Fibroblast of lung (primary cell): ENCODE results near the gene SENP2. TPM values are rescaled to one million over a fixed set of nuclear protein-coding genes. Genes with fewer than 3 reads are reported as not detected.
"Not testable (repeated sequence)": the region's sequence is repeated elsewhere in the genome, so short reads cannot be mapped to it uniquely, and the experiment has no call there.

Experiments used
- DNase-seq, 2 donors: peaks; one replicate each; pipeline versions ENCODE4 v3.0.0 to v3.0.0-alpha.2; 2010; ENCODE audit warnings: low read depth in 2 of 2
- H2AFZ ChIP-seq: 2 replicates; pipeline ENCODE4 v1.5.1; 2012; ENCODE audit warnings: low read length, control low read depth, inconsistent platforms
- H3K27ac ChIP-seq: 2 replicates; pipeline ENCODE4 v1.5.1; 2011; ENCODE audit warnings: low read length, control low read depth; ENCODE audit not compliant: insufficient read depth
- H3K27me3 ChIP-seq: 2 replicates; pipeline ENCODE4 v1.5.1; 2011; ENCODE audit warnings: mild to moderate bottlenecking, low read length; ENCODE audit not compliant: control insufficient read depth, insufficient read depth
- H3K36me3 ChIP-seq: 2 replicates; pipeline ENCODE4 v1.5.1; 2011; ENCODE audit warnings: low read length; ENCODE audit not compliant: control insufficient read depth, insufficient read depth
- H3K4me1 ChIP-seq: 2 replicates; pipeline ENCODE4 v1.5.1; 2011; ENCODE audit warnings: low read length; ENCODE audit not compliant: control insufficient read depth, insufficient read depth; ENCODE audit errors: extremely low read depth
- H3K4me2 ChIP-seq: 2 replicates; pipeline ENCODE4 v1.5.1; 2011; ENCODE audit warnings: low read length, control low read depth; ENCODE audit not compliant: insufficient read depth; ENCODE audit errors: extremely low read depth
- H3K4me3 ChIP-seq, 4 experiments: fragments of 200-600 bp in 1 of 4; sonication (generic) in 1 of 4; replicated peaks in 1 of 4; 2 replicates each; pipeline ENCODE4 v1.5.1; 2011 to 2016; ENCODE audit warnings: low read length in 4 of 4, low read depth in 3 of 4, mild to moderate bottlenecking in 3 of 4, control low read depth in 2 of 4, inconsistent platforms in 1 of 4, mixed read lengths in 1 of 4; ENCODE audit not compliant: insufficient read depth in 1 of 4; ENCODE audit errors: control extremely low read depth in 1 of 4
- H3K79me2 ChIP-seq: 2 replicates; pipeline ENCODE4 v1.5.1; 2012; ENCODE audit warnings: mild to moderate bottlenecking, low read length, inconsistent platforms; ENCODE audit not compliant: control insufficient read depth, insufficient read depth
- H3K9ac ChIP-seq: 2 replicates; pipeline ENCODE4 v1.5.1; 2011; ENCODE audit warnings: mild to moderate bottlenecking, low read length, control low read depth; ENCODE audit not compliant: insufficient read depth
- H3K9me3 ChIP-seq: 2 replicates; pipeline ENCODE4 v1.5.1; 2012; ENCODE audit warnings: low read depth, low read length; ENCODE audit not compliant: control insufficient read depth, insufficient read depth
- H4K20me1 ChIP-seq: 2 replicates; pipeline ENCODE4 v1.5.1; 2011; ENCODE audit warnings: low read length; ENCODE audit not compliant: control insufficient read depth, insufficient read depth; ENCODE audit errors: extremely low read depth
- CTCF ChIP-seq, 2 donors: IDR thresholded peaks in 1 of 2; conservative IDR thresholded peaks in 1 of 2; 1 replicate in 1 of 2; 2 replicates in 1 of 2; pipeline ENCODE4 v1.5.1; 2011 to 2012; ENCODE audit warnings: low read length in 2 of 2, control low read depth in 1 of 2, inconsistent platforms in 1 of 2, low read depth in 1 of 2, mild to moderate bottlenecking in 1 of 2
- EZH2 ChIP-seq: IDR thresholded peaks from 2 replicates; pipeline ENCODE4 v1.5.1; 2012; ENCODE audit warnings: low read length, control low read depth, mild to moderate bottlenecking; ENCODE audit errors: missing control alignments
- polyA plus RNA-seq, 2 donors: library from polyadenylated mRNA; depleted of rRNA in 1 of 2; stranded (reverse) in 1 of 2; unstranded in 1 of 2; fragments of >200 nt; gene quantifications; 2 replicates each; pipeline ENCODE4 v1.2.1, GENCODE V29; 2011 to 2012; ENCODE audit warnings: missing spikeins in 1 of 2
- total RNA-seq: library from RNA; depleted of rRNA; stranded (reverse); fragments of >200 nt; gene quantifications from 2 replicates; pipeline ENCODE4 v1.2.1, GENCODE V29; 2014

Gene SENP2
- total and polyA plus RNA-seq, 2 donors (not counting 1 experiment from before 2014, with no cell fraction given) = 19.6 to 26.9 TPM

- no peaks in the 10 kb centered on the region for H3K9me3 ChIP-seq
- H3K4me1 ChIP-seq = no peaks in the 10 kb centered on the region
- no peak overlapping the region for H3K4me2 ChIP-seq
- no peaks in the 10 kb centered on the region for H3K79me2 ChIP-seq
- no peaks in the 10 kb centered on the region for H3K27me3 ChIP-seq
- H3K36me3 ChIP-seq = no peaks in the 10 kb centered on the region
- TF ChIP-seq CTCF (conservative IDR thresholded peaks at IDR 0.05 in 1 of 2, IDR thresholded peaks at IDR 0.05 in 1 of 2; ENCODE audit: low read depth in 1 of 2, low read length in 2 of 2) (no peak), EZH2 (no peak)
- H3K27ac ChIP-seq = no peak overlapping the region
- no peak overlapping the region for H3K4me3 ChIP-seq
- no peak overlapping the region for H2AFZ ChIP-seq
- H4K20me1 ChIP-seq = no peaks in the 10 kb centered on the region
- no peak for DNase-seq
- no peak overlapping the region for H3K9ac ChIP-seq
Observed at GRCh38 chr3:185639632-185640206, 53.6 kb downstream of the SENP2 start.

- no peak overlapping the region for H3K4me3 ChIP-seq
- H3K36me3 ChIP-seq = no peaks in the 10 kb centered on the region
- H3K9me3 ChIP-seq = no peaks in the 10 kb centered on the region
- H3K79me2 ChIP-seq = no peaks in the 10 kb centered on the region
- H3K27ac ChIP-seq = no peak overlapping the region
- H3K4me2 ChIP-seq = no peak overlapping the region
- no peak for DNase-seq
- no peaks in the 10 kb centered on the region for H3K4me1 ChIP-seq
- no peaks in the 10 kb centered on the region for H3K27me3 ChIP-seq
- no peak overlapping the region for H2AFZ ChIP-seq
- no peaks in the 10 kb centered on the region for H4K20me1 ChIP-seq
- TF ChIP-seq EZH2 (no peak), CTCF (conservative IDR thresholded peaks at IDR 0.05 in 1 of 2, IDR thresholded peaks at IDR 0.05 in 1 of 2; ENCODE audit: low read depth in 1 of 2, low read length in 2 of 2) (no peak)
- H3K9ac ChIP-seq = no peak overlapping the region
Observed at GRCh38 chr3:185640308-185640707, 54.2 kb downstream of the SENP2 start.

GRCh38 chr3:185645191-185645590, 59.1 kb downstream of the SENP2 start:
- H3K36me3 ChIP-seq = peaks cover 16% of the 10 kb centered on the region
- not testable (repeated sequence) for H3K27me3 ChIP-seq, H3K9me3 ChIP-seq, H3K9ac ChIP-seq, H3K4me2 ChIP-seq, H3K79me2 ChIP-seq, H3K27ac ChIP-seq, H3K4me1 ChIP-seq, H3K4me3 ChIP-seq, DNase-seq, H2AFZ ChIP-seq, H4K20me1 ChIP-seq
